Nucleus accumbens (tissue), 56 donors: ENCODE data around the gene CEP350.
"Not testable (repeated sequence)": the region's sequence is repeated elsewhere in the genome, so short reads cannot be mapped to it uniquely, and the experiment has no call there.

Source experiments
- DNase-seq, 56 donors: peaks; one replicate each; lab custom pipeline; 2025; lab: John Stamatoyannopoulos, UW

The CEP350 gene

DNA sequence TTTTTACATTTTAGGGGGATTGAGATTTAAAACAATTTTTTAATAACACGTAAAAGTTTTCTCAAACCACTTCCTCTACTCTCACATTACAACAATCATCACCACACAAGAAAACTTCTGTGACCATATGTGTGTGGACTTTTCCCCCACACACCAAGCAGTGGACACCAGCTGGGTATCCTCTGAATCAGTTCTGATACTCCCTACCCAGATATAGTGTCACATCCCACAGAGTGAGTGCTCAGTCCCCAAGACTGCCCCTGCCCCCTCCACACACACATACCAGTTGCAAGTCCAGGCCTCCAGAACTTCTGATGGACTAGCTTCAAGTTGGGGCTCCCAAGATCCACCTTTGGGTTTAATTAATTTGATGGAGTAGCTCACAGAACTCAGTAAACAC is 146.8 kb downstream of the CEP350 start:
- DNase-seq, result no peak

DNA sequence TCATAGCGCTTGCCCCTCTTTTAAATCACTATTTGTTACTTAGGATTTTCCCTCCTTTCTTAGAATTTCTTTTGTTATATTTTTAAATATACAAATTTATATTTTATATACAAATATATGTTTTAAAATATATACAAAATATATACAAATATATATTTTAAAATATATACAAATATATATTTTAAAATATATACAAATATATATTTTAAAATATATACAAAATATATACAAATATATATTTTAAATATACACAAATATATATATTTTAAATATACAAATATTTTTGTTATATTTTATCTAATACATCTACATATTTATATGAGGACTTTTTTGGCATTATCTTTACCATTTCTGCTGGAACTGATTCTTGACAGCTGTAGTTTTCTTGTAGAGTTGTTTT is 149.2 kb downstream of the CEP350 start:
- DNase-seq, result no peak

DNA sequence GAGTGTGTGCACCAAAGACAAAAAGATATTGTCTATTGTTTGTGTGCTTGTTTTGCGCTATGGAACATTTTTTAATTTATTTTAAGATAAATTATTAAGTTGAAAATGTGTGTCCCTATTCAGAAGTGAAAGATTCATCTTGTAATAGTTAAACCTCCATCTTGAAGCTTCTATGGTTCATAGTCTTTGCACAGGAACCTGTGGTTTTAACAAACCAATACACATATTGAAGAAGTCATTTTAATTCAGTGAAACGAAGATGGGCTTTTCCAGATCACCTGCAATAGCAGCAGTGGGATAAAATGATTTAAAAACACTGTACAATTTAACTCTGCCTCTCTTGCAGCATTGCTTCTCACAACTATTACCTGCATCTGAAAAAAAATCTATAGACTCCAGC is 157.5 kb downstream of the CEP350 start:
- DNase-seq, result no peak

DNA sequence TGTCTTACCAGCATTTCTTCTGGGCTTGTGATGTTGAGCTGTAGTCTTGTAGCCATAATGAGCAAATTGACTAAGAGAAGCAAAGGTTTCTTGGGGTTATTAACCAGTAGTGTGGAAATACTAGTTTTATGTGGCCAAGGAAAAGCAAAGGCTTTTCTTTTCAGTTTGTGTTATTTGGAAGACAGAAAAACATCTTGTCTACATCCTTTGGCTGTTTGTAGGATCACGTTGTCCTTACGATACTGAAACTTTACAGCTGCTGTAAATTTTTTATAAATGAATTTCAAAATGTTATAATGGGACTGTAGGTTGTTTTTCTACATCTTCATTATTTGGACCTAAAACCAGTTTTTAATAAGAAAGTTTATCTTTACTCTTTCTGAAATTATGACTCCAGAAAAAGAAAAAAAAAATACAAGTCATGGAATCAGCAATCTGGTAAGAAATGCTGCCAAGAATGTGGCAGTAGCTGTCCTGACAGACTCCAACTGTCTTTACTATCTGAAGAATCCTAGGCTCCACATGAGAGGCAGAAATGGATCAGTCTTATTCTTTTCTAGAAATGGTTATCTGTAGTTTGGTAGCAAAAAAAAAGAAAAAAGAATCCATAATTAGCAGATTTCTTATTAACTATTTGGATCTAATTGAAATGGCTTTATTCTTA is 158.5 kb downstream of the CEP350 start:
- DNase-seq, result no peak

DNA sequence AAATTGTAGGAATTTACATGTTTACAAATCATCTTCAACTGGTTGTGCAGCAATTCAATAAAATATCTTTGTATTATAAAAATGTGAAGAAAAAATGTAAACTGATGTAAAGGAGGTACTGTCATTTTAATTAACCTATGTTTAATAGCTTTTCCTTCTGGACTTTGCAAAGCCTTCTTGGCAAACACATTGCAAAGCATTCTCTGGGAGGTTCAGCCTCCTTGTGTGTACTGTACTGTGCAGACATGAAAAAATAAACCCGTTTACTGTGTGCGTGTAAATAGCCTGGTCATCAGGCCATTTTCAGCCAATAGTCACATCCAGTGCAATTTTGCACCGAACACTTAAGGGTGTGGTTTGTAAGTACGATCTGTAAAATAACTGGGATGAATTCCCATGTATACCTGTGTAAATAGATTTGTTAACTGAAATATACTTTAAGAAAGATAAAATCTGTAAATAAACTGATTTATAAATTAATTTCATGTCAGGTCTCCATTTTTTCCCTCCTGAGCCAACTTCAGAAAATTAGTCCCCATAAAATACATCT is 159.9 kb downstream of the CEP350 start:
- no peak for DNase-seq

DNA sequence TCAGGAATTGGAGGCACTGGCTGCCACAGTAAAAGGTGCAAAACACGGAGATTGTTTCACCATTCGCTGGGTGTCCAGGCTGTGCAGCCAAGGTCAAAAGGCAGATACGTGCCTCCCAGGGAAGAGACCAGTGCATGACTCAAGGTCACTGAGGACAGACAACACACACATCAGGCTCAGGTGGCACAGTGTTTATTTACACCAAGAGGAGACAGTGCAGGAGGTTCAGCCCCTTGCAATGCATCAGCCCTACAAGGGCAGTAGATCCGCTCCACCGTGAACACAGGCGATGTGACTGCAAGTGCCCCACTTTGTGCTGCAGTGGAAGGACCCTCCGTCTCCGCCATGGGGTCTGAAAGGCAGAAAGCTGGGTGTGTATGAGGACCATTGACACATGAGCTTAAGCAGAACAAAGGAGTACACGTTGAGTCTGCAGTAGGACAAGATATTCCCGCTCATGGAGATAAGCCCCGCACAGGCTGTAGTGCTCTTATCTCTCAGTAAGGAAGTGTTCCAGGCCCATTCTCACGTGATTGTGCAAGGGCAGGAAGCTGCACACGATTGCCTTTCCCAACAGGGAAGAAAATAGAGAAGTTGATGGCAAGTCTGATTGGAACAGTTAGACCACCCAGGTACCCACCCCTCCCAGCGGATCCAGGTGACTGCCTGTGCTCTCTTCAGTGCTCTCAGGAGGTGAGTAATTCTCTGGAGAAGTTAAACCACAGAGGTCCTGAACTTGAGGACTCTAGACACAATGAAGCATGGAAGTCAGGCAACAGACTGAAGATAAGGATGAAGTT is 162.6 kb downstream of the CEP350 start:
- DNase-seq, result no peak

DNA sequence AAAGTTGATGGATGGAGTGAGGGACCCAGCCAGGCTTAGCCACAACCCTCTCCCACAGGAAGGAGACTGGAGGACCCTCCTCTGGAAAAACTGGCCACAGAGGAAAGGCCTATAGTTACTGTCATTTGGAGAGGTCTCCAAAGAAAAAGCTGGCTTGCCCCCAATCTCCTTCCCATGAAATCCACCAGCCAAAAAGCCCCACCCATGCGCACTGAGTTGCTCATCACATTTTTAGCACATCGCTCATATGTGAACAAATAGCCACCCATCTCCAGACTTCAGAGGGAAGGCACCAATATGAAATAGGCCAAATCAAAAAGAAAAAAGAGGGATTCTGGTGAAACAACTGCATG is 163.1 kb downstream of the CEP350 start:
- DNase-seq, result no peak

DNA sequence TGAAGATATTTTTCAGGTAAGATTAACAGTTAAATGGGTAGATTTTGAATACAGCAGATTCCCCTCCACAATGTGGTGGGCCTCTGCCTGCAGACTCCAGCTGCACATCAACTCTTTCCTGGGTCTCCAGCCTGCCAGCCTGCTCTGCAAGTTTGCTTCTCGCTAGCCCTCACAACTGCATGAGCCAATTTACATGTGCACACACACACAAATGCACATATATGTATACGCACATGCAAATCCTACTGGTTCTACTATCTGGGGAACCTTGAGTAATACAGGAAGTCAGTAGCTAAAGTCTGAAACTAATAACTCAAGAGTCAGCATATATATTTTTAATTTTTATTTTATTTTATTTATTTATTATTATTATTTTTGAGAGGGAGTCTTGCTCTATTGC is 165.2 kb downstream of the CEP350 start:
- DNase-seq, result no peak

DNA sequence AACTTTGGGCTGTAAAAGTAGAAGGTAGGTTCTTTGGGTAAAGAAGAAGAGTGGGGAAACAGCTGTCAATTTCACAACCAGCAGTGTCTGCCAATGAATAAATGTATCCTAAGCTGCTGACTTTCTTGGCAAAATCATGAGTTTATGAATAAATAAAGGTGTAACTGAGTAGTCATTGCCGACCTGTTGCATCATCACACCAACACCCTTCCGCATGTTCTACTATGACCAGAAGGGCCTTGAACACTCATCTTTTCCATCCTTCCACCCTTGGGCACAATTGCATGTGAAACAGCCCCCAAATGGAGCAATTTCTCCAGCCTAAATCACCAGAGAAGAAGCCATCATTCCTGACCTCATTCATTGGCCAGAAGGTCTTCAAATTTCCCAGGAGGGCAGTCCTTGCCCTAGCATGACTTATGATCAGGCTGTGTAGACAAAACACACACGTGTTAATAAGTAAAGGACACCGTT is 168.9 kb downstream of the CEP350 start:
- DNase-seq, result no peak

DNA sequence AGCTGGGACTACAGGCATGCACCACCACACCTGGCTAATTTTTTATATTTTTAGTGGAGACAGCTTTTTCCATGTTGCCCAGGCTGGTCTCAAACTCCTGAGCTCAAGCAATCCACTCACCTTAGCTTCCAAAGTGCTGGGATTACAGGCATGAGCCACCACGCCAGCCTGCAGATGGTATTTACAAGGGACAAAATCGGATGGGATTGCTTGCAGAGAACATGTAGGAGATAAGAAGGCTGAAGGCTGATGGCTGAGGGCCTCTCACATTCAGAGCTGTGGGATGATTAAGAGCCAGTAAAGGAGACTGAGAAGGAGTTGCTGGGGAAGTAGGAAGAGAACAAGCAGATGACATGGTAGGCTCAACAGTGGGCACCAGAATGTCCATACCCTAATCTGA is 176.0 kb downstream of the CEP350 start:
- DNase-seq, result no peak

DNA sequence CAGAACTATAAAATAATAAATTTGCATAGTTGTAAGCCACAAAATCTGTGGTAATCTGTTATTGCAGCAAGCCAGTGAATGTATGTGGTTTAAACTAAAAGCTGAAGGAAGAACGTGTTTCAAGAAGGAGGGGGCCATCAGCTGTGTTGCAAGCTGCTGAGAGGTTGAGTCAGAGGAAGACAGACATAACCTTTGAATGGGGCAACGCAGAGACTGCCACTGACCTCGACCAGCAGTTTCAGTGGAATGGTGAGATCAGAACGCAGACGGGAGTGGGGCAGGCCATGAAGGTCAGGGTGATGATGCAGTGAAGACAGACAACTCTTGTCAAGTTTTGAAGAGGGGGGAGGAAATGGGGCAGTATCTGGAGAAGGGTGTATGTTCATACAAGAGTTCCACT is 176.9 kb downstream of the CEP350 start:
- DNase-seq, result no peak

DNA sequence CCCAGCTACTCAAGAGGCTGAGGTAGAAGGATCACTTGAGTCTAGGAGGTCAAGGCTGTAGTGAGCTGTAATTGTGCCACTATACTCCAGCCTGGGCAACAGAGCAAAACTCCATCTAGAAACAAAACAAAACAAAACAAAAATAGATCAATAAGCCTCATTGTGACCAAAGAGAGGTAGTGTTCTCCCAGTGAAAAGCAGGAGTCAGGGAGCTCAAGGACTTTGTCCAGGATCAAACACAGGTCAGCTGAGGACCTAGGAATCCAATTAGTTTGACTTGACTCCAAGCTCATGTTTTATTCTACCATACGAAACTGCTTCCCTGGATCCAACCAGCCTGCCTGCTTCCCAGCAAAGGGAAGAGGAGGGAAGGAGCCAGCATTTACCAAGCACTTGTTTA is 178.6 kb downstream of the CEP350 start:
- no peak for DNase-seq

DNA sequence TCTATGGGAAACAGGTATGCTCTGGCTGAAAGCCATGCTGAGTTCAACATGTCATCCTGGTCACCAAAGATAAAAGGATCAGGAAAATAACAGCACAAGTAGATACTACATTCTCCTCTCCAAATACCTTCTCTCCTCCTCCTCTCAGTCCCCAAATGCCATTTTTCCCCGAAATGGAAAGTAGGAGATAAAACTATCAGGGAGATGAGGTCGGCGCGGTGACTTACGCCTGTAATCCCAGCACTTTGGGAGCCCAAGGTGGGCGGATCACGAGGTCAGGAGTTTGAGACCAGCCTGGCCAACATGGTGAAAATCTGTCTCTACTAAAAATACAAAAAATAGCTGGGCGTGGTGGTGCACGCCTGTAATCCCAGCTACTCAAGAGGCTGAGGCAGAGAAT is 179.1 kb downstream of the CEP350 start:
- not testable (repeated sequence) for DNase-seq

DNA sequence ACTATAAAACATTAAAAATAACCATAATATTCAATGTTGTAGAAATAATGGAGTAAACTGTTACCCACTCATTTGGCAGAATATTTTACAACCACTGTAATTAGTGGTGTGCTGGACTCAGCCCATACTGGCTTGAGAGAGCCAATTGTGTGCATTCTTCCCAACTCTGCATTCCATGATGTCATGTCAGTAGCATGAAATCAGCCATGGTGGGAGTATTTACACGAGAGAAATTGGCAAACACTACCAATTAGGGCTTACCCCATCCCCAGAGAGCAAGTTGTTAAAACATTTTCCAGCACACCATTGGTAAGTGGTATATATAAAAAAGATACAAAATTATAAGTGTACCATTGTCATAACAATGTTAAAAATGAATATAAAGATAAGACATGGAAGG is 180.9 kb downstream of the CEP350 start:
- no peak for DNase-seq

DNA sequence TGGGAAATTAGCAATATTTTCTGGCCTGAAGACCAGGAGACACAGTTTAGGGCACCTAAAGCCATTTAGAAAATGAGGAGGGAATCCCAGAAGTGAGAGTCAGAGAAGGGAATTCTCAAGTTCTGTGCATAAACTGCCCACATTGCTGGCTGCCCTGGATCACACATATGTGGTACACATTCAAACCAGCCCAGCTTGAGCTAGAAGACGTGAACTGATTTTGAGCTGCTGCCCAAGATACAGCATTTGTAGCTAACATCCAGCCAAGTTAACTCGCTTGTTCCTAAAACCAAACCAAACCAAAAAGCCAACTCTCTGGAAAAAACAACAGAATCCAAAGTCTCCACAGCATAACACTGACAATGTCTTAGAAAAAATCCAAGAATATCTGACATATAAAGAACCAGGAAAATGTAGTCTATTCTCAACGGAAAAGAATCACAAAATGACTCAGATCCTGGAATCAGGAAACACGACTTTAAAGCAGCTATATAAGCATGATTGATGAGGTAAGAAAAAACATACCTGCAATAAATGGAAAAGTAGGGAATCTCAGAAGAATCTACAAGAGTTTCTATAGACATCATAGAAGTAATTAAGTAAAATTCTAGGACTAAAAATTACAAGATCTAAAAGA is 181.8 kb downstream of the CEP350 start:
- DNase-seq, result no peak

DNA sequence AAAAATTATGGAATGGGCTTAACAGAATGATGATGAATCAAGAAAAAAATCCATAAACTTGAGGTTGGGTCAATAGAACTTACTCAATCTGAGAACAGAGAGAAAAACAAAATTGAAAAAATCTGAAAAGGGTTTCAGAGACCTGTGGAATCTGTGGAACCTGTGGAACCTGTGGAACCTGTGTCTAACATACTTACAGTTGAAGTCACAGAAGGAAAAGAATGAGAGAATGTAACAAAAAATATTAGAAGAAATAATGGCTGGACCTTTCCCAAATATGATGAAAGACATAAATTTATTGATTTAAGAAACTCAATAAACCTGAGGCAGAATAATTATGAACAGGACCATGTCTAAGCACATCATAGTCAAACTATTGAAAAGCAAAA is 182.4 kb downstream of the CEP350 start:
- DNase-seq, result no peak

DNA sequence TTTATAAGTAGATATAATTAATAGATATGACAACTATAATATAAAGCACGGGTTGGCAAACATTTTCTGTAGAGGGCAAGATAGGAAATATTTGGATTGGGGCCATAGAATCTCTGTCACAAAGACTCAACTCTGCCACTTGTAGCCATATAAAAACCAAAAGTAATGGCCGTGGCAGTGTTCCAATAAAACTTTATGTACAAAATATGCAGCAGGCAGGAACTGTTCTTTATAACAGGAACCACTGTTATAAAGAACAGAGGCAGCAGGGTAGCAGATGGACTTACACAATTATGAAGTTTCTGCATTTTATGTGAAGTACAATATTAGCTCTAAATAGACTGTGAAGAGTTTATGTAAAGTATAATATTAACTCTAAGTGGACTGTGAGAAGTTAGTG is 183.2 kb downstream of the CEP350 start:
- DNase-seq, result no peak

DNA sequence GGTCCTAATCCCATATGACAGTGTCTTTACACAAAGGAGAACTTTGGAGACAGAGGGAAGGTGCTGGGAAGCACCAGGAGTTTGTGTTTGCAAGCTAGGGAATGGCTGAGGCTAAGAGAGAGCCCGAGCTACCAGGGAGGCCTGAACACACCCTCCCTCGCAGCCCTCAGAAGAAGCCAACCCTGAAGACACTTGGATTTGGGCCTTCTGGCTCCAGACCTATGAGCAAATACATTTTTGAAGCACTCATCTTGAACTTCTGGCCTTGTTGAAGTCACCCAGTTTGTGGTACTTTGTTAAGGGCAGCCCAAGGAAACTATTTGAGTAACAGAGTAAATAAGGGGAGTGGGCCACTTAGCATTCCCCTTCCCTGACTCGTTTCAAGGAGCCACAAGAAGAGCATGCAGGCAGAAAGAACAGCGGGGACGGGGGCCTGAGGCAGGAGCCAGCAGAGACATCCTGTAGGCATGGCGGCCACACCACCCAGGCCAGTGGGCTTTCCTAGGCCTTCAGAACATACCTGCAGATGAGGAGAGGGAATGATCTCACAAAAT is 186.8 kb downstream of the CEP350 start:
- DNase-seq, result no peak

DNA sequence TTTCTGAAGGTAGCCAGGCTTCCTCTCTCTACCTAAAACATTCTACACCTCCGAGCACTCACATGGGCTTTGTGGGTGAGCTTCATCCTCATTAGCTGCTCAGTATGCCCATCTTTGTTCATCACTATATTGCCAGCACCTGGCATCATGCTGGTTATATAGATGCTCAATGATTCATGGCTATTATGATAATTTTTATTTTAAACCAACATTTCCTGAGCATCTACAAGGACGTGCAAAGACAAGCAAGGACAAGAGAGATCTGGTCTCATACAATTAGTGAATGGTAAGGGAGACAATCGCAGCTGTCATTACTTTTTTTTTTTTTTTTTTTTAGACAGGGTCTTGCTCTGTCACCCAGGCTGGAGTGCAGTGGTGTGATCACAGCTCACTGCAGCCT is 188.7 kb downstream of the CEP350 start:
- DNase-seq, result no peak

DNA sequence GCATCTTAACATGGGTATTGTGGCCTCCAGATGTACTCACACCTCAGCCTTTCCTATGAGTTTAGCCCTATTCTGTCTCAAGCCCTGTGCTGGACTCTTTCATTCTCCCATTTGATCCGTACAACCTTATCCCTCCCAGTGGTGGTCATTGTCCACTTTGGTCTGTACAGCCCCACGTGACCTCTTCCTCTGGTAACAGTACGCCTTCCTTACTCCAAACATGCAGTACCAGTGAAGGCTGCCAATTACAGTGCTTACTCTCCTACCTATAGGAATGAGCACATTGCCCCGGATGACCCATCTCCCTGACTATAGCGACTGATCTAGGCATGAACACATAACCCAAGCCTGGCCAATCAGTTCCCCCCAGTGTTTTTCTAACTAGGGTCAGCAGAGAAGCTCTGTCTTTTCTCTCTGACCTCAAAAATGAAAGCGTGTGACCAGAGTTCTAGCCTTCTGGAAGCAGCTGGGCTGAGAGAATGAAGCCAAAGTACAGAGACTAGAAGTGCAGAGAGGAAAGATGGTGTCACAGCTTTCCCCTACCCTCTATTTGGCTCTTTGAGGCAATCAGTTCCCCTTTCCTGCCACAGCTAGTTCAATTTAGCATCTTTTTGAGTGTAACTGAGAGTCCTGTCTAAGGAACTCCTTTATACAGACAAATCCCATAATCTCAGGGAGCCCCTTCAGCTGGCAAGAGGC is 190.2 kb downstream of the CEP350 start:
- no peak for DNase-seq

DNA sequence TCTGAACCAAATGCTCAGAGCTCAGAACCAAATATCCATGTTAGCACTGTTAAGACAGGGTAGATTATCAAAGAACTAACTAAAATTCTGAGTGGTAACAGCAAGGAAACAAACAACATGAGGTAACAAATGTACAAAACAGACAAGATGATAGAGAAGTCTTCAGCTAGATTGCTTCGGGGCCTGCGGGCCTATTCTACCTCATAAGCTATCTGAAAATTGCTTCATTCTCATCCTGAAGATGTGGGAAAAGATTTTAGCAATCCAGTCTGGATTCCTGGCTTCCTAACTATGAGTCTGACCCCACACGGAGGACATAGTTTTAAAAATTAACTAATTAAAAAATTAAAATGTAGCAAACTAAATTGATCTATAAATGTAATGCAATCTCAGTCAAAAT is 190.8 kb downstream of the CEP350 start:
- no peak for DNase-seq
